IMR-90 (cell line): ENCODE results near the gene ARID5A. TPM values are rescaled to one million over a fixed set of nuclear protein-coding genes. Genes with fewer than 3 reads are reported as not detected.

Experiments used
- ATAC-seq: fragments of 200-7000 bp; cut with Tn5 transposase; 2 replicates; pipeline ENCODE4 v1.9.1; 2020; ENCODE audit warnings: low read depth, mild to moderate bottlenecking, moderate library complexity
- BruUV-seq: library from RNA; stranded (reverse); fragments of 400-500 nt; replicated peaks from 2 replicates; lab custom pipeline; 2021; lab: Mats Ljungman, UMichigan
- CTCF ChIA-PET: fragments of 300-600 bp; formaldehyde crosslinking; extraction: SDS; loops from one replicate; lab custom pipeline; 2021; ENCODE audit warnings: antibody characterized with exemption; lab: Yijun Ruan, JAX
- POLR2A ChIA-PET: fragments of 300-600 bp; sonication (Branson Sonifier 250); formaldehyde crosslinking; loops from one replicate; lab custom pipeline; 2022; ENCODE audit warnings: antibody characterized with exemption; ENCODE audit not compliant: unreplicated experiment; lab: Charles Lee
- DNase-seq: peaks from one replicate; pipeline ENCODE4 v3.0.0; 2013
- H2AFZ ChIP-seq: replicated peaks from 2 replicates; pipeline ENCODE3; 2013; ENCODE audit warnings: low read length, mild to moderate bottlenecking; ENCODE audit not compliant: poor library complexity
- H2AK5ac ChIP-seq: 2 replicates; pipeline ENCODE4 v1.6.1; 2013; ENCODE audit warnings: low read depth, low read length, inconsistent platforms
- H2AK9ac ChIP-seq: replicated peaks from 2 replicates; pipeline ENCODE3; 2013; ENCODE audit warnings: mild to moderate bottlenecking, low read depth, low read length, moderate library complexity; ENCODE audit not compliant: poor library complexity
- H2BK120ac ChIP-seq: 2 replicates; pipeline ENCODE4 v1.6.1; 2013; ENCODE audit warnings: low read depth, low read length, inconsistent platforms
- H2BK15ac ChIP-seq: 3 replicates; pipeline ENCODE4 v1.6.1; 2013; ENCODE audit warnings: low read depth, low read length, inconsistent platforms
- H2BK20ac ChIP-seq: 2 replicates; pipeline ENCODE4 v1.6.1; 2013; ENCODE audit warnings: low read depth, mild to moderate bottlenecking, inconsistent platforms, low read length, moderate library complexity
- H2BK5ac ChIP-seq: 2 replicates; pipeline ENCODE4 v1.6.1; 2013; ENCODE audit warnings: mild to moderate bottlenecking, low read depth, low read length, inconsistent platforms; ENCODE audit not compliant: poor library complexity, severe bottlenecking
- H3K14ac ChIP-seq: replicated peaks from 2 replicates; pipeline ENCODE4 v1.6.1; 2013; ENCODE audit warnings: low read depth, low read length, inconsistent platforms
- H3K18ac ChIP-seq: 2 replicates; pipeline ENCODE4 v1.6.1; 2013; ENCODE audit warnings: low read depth, low read length, control low read depth
- H3K23ac ChIP-seq: 2 replicates; pipeline ENCODE4 v1.6.1; 2013; ENCODE audit warnings: low read depth, low read length, inconsistent platforms
- H3K27ac ChIP-seq: 2 replicates; pipeline ENCODE4 v1.5.1; 2013; ENCODE audit warnings: mild to moderate bottlenecking, control low read depth, low read length; ENCODE audit not compliant: insufficient read depth
- H3K27me3 ChIP-seq: 2 replicates; pipeline ENCODE4 v1.6.1; 2013; ENCODE audit warnings: low read length; ENCODE audit not compliant: control insufficient read depth, insufficient read depth
- H3K36me3 ChIP-seq: 2 replicates; pipeline ENCODE4 v1.6.1; 2013; ENCODE audit warnings: low read length, mixed read lengths; ENCODE audit not compliant: control insufficient read depth, insufficient read depth
- H3K4ac ChIP-seq: 2 replicates; pipeline ENCODE4 v1.6.1; 2013; ENCODE audit warnings: low read depth, low read length, inconsistent platforms
- H3K4me1 ChIP-seq: 2 replicates; pipeline ENCODE4 v1.6.1; 2013; ENCODE audit warnings: low read length, mixed read lengths; ENCODE audit not compliant: control insufficient read depth, insufficient read depth
- H3K4me2 ChIP-seq: 2 replicates; pipeline ENCODE4 v1.6.1; 2013; ENCODE audit warnings: low read depth, mild to moderate bottlenecking, control low read depth, low read length, moderate library complexity
- H3K4me3 ChIP-seq: 2 replicates; pipeline ENCODE4 v1.5.1; 2013; ENCODE audit warnings: low read depth, mild to moderate bottlenecking, control low read depth, low read length, moderate library complexity; ENCODE audit not compliant: insufficient read depth
- H3K56ac ChIP-seq: 2 replicates; pipeline ENCODE4 v1.6.1; 2013; ENCODE audit warnings: low read length, inconsistent platforms; ENCODE audit not compliant: insufficient read depth; ENCODE audit errors: extremely low read depth
- H3K79me1 ChIP-seq, 2 experiments: 2 replicates each; pipeline ENCODE4 v1.6.1; 2013; ENCODE audit warnings: low read length in 2 of 2, inconsistent platforms in 1 of 2, low read depth in 1 of 2
- H3K9ac ChIP-seq: 2 replicates; pipeline ENCODE4 v1.6.1; 2013; ENCODE audit warnings: low read depth, low read length, control low read depth
- H3K9me1 ChIP-seq: 2 replicates; pipeline ENCODE4 v1.6.1; 2013; ENCODE audit warnings: low read length, inconsistent platforms; ENCODE audit not compliant: insufficient read depth
- H3K9me3 ChIP-seq: 2 replicates; pipeline ENCODE4 v1.6.1; 2013; ENCODE audit warnings: low read length; ENCODE audit not compliant: control insufficient read depth, insufficient read depth
- H4K20me1 ChIP-seq: 2 replicates; pipeline ENCODE4 v1.6.1; 2013; ENCODE audit warnings: low read length, inconsistent platforms; ENCODE audit not compliant: insufficient read depth
- H4K5ac ChIP-seq: 2 replicates; pipeline ENCODE4 v1.6.1; 2013; ENCODE audit warnings: mild to moderate bottlenecking, low read depth, low read length, control low read depth
- H4K8ac ChIP-seq, 2 experiments: 2 replicates each; pipeline ENCODE4 v1.6.1; 2013; ENCODE audit warnings: low read depth in 2 of 2, low read length in 2 of 2, control low read depth in 1 of 2, inconsistent platforms in 1 of 2
- H4K91ac ChIP-seq: 2 replicates; pipeline ENCODE4 v1.6.1; 2013; ENCODE audit warnings: low read depth, low read length, inconsistent platforms; ENCODE audit not compliant: insufficient read depth
- MAZ ChIP-seq: IDR thresholded peaks from 2 replicates; pipeline ENCODE4 v1.6.1; 2012; ENCODE audit warnings: low read depth, mild to moderate bottlenecking, low read length, improper control_type of control experiment, moderate library complexity, borderline replicate concordance
- SMC3 ChIP-seq: fragments of 150-350 bp; IDR thresholded peaks from 2 replicates; pipeline ENCODE4 v1.6.1; 2016; ENCODE audit warnings: low read depth, mild to moderate bottlenecking, antibody characterized with exemption, low read length, moderate library complexity
- WGBS, 2 experiments: methylation state at CpG; one replicate each; pipeline versions ENCODE4 v1.1.5 to v1.1.7; 2013; ENCODE audit warnings: missing lambda C conversion rate in 2 of 2; ENCODE audit not compliant: insufficient read length in 1 of 2; ENCODE audit errors: extremely low coverage in 2 of 2; 5-methylcytosine and 5-hydroxymethylcytosine counted together
- dilution Hi-C: fragments of 300-500 bp; cut with HindIII; formaldehyde crosslinking; loops from one replicate; pipeline ENCODE4 v1.14.3; 2018; ENCODE audit warnings: low sequenced_read_pairs; ENCODE audit not compliant: unreplicated experiment
- in situ Hi-C: fragments of 300-500 bp; cut with MboI; formaldehyde crosslinking; loops from 3 replicates; pipeline ENCODE4 v1.14.3; 2019; ENCODE audit warnings: low sequenced_read_pairs, inconsistent platforms, mixed read lengths
- intact Hi-C: fragments of 100-400 bp; cut with micrococcal nuclease; formaldehyde crosslinking; loops from 2 replicates; pipeline ENCODE4 v1.10.0; 2022
- polyA plus RNA-seq, 3 experiments: library from polyadenylated mRNA; depleted of rRNA; stranded (reverse); fragments of >200 nt; gene quantifications; 2 replicates each; pipeline ENCODE4 v1.2.3, GENCODE V29; 2012; ENCODE audit warnings: low replicate concordance in 1 of 3
- total RNA-seq: library from RNA; depleted of rRNA; stranded (reverse); fragments of >200 nt; gene quantifications from 2 replicates; pipeline ENCODE4 v1.2.3, GENCODE V29; 2012

ARID5A gene
- total and polyA plus RNA-seq, 2 of the 4 experiments (the other 2 are of a cell fraction), result 2.3 to 6.7 TPM

DNA sequence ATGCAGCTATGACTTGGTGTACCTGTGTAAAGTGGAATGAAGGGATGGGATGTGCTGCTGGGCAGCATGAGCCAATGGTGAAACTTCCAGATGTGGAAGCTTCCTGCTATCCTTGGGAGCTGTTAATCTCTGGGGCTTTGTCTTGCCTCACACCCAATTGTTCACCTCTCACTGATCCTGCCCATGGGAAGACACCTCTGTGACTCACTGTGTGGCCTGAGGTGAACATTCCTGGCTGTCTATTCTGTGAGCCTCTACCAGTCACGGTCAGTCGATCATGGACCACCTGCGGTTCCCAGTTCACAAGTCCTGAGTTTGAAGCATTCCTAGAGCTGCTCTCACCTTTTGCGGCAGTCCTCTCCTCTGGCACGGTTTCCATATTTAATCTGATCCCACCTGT lies 43.5 kb upstream of the ARID5A start:
- no peak for TF ChIP-seq MAZ
- TF ChIP-seq SMC3, result no peak
- ATAC-seq (no peak), DNase-seq (no peak)
- H4K20me1 ChIP-seq, result 0 out of 2 replicates have a peak, but pooled peaks cover 4% of the 10 kb centered on the region
- no peak overlapping the region for H2BK120ac ChIP-seq
- no peak overlapping the region for H4K91ac ChIP-seq
- H3K4ac ChIP-seq, result no peak overlapping the region
- H2AK9ac ChIP-seq, result no peak overlapping the region
- H2BK5ac ChIP-seq, result no peak overlapping the region
- no peaks in the 10 kb centered on the region for H3K9me1 ChIP-seq
- H3K9me3 ChIP-seq, result peaks cover 5% of the 10 kb centered on the region
- dilution Hi-C loops, result no loop called here
- no peaks in the 10 kb centered on the region for H3K4me1 ChIP-seq
- H3K27ac ChIP-seq, result no peak overlapping the region
- H3K18ac ChIP-seq, result no peak overlapping the region
- BruUV-seq, result no TSS peak
- no peak overlapping the region for H2BK20ac ChIP-seq
- H3K9ac ChIP-seq, result no peak overlapping the region
- H3K36me3 ChIP-seq, result no peaks in the 10 kb centered on the region
- H3K14ac ChIP-seq, result no peak overlapping the region
- H2BK15ac ChIP-seq, result no peak overlapping the region
- WGBS, 2 experiments, result 40% methylated on average over 1 of the region's 5 CpGs; no CpG with 5 or more reads in 1 of the 2 experiments
- H2AK5ac ChIP-seq, result no peak overlapping the region
- no peak overlapping the region for H4K5ac ChIP-seq
- no peak overlapping the region for H3K4me2 ChIP-seq
- in situ Hi-C loops, result no loop called here
- no peak overlapping the region for H2AFZ ChIP-seq
- H3K23ac ChIP-seq, result no peak overlapping the region
- CTCF ChIA-PET, result interaction anchor here (1.3 kb wide), 1 partner anchor 16 kb away, joined by 4 read pairs; no protein-coding TSS in a partner anchor
- no peak overlapping the region for H3K4me3 ChIP-seq
- H3K79me1 ChIP-seq, result no peaks in the 10 kb centered on the region
- H3K27me3 ChIP-seq, result peaks cover 28% of the 10 kb centered on the region
- no peak overlapping the region for H4K8ac ChIP-seq
- no peak overlapping the region for H3K56ac ChIP-seq
- intact Hi-C loops, result no loop called here
- POLR2A ChIA-PET, result no interaction called here
